Endothelial cell of umbilical vein (primary cell): Measurements from ENCODE around the gene C1QL3. TPM values are rescaled to one million over a fixed set of nuclear protein-coding genes. Genes with fewer than 3 reads are reported as not detected.

Experiments
- BruUV-seq: library from RNA; stranded (reverse); fragments of 400-500 nt; replicated peaks from 2 replicates; lab custom pipeline; 2021; lab: Mats Ljungman, UMichigan
- CTCF ChIA-PET: fragments of 300-600, 350-600 bp; sonication (Branson Sonifier 250); formaldehyde crosslinking; loops from one replicate; lab custom pipeline; 2021; ENCODE audit warnings: antibody characterized with exemption, inconsistent platforms; lab: Charles Lee
- POLR2A ChIA-PET: fragments of 300-600, 350-600 bp; sonication (Branson Sonifier 250); formaldehyde crosslinking; loops from one replicate; lab custom pipeline; 2021; ENCODE audit warnings: antibody characterized with exemption, inconsistent platforms; lab: Charles Lee
- DNase-seq: peaks from one replicate; pipeline ENCODE4 v3.0.0-alpha.2; 2011; ENCODE audit warnings: low read depth, low spot score
- FAIRE-seq: peaks from 2 replicates; lab custom pipeline; 2011; peaks lifted over from hg19 to GRCh38; lab: Jason Lieb, UNC
- H2AFZ ChIP-seq: 2 replicates; pipeline ENCODE4 v1.6.0; 2012; ENCODE audit warnings: low read depth, low read length, control low read depth, inconsistent platforms
- H3K27ac ChIP-seq: 2 replicates; pipeline ENCODE4 v1.5.1; 2011; ENCODE audit warnings: low read depth, mild to moderate bottlenecking, control low read depth, low read length, moderate library complexity; ENCODE audit not compliant: insufficient read depth
- H3K27me3 ChIP-seq, 2 experiments: 2 replicates each; pipeline versions ENCODE4 v1.6.0 to v1.6.1; 2011; ENCODE audit warnings: low read length in 2 of 2, mixed read lengths in 1 of 2; ENCODE audit not compliant: control insufficient read depth in 2 of 2, insufficient read depth in 2 of 2
- H3K36me3 ChIP-seq, 2 experiments: 2 replicates in 1 of 2; 3 replicates in 1 of 2; pipeline ENCODE4 v1.5.1; 2011; ENCODE audit warnings: low read length in 2 of 2, mild to moderate bottlenecking in 1 of 2, moderate library complexity in 1 of 2; ENCODE audit not compliant: control insufficient read depth in 2 of 2, insufficient read depth in 2 of 2; ENCODE audit errors: extremely low read depth in 1 of 2
- H3K4me1 ChIP-seq: 3 replicates; pipeline ENCODE4 v1.5.1; 2011; ENCODE audit warnings: mild to moderate bottlenecking, low read length; ENCODE audit not compliant: control insufficient read depth, insufficient read depth; ENCODE audit errors: extremely low read depth
- H3K4me2 ChIP-seq: 2 replicates; pipeline ENCODE4 v1.6.1; 2011; ENCODE audit warnings: low read length, control low read depth, mixed read lengths; ENCODE audit not compliant: insufficient read depth
- H3K4me3 ChIP-seq, 3 experiments: fragments of 200-600 bp in 1 of 3; sonication (generic), shearing (Covaris generic) in 1 of 3; replicated peaks in 1 of 3; 2 replicates each; pipeline ENCODE4 v1.5.1; 2011 to 2016; ENCODE audit warnings: control low read depth in 3 of 3, low read length in 3 of 3, mild to moderate bottlenecking in 2 of 3, inconsistent platforms in 1 of 3, low read depth in 1 of 3, moderate library complexity in 1 of 3; ENCODE audit not compliant: insufficient read depth in 1 of 3
- H3K79me2 ChIP-seq: 2 replicates; pipeline ENCODE4 v1.6.0; 2012; ENCODE audit warnings: low read length, inconsistent platforms; ENCODE audit not compliant: control insufficient read depth, insufficient read depth
- H3K9ac ChIP-seq: replicated peaks from 2 replicates; pipeline ENCODE3; 2011; ENCODE audit warnings: low read length, control low read depth; ENCODE audit not compliant: insufficient read depth; ENCODE audit errors: extremely low read depth
- H3K9me1 ChIP-seq: replicated peaks from 3 replicates; pipeline ENCODE4 v1.6.0; 2011; ENCODE audit warnings: mild to moderate bottlenecking, low read length; ENCODE audit not compliant: control insufficient read depth, insufficient read depth; ENCODE audit errors: extremely low read depth
- H3K9me3 ChIP-seq: replicated peaks from 2 replicates; pipeline ENCODE4 v1.5.1; 2012; ENCODE audit warnings: low read length, inconsistent platforms; ENCODE audit not compliant: control insufficient read depth, insufficient read depth
- H4K20me1 ChIP-seq: replicated peaks from 2 replicates; pipeline ENCODE3; 2011; ENCODE audit warnings: mild to moderate bottlenecking, low read length; ENCODE audit not compliant: control insufficient read depth, insufficient read depth; ENCODE audit errors: extremely low read depth
- CTCF ChIP-seq, 2 donors: IDR thresholded peaks; 1 replicate in 1 of 2; 2 replicates in 1 of 2; pipeline ENCODE4 v1.5.1; 2011; ENCODE audit warnings: low read length in 2 of 2, mild to moderate bottlenecking in 2 of 2, moderate library complexity in 2 of 2, control low read depth in 1 of 2, inconsistent platforms in 1 of 2, low read depth in 1 of 2; ENCODE audit not compliant: insufficient read depth in 1 of 2; ENCODE audit errors: extremely low read depth in 1 of 2
- EZH2 ChIP-seq: IDR thresholded peaks from 2 replicates; pipeline ENCODE4 v1.6.1; 2012; ENCODE audit warnings: borderline replicate concordance, low read depth, mild to moderate bottlenecking, moderate library complexity, low read length, inconsistent platforms; ENCODE audit not compliant: severe bottlenecking
- FOS ChIP-seq: IDR thresholded peaks from 2 replicates; pipeline ENCODE4 v1.6.1; 2011; ENCODE audit warnings: mild to moderate bottlenecking, low read length, moderate library complexity, borderline replicate concordance; ENCODE audit not compliant: insufficient read depth
- GATA2 ChIP-seq: IDR thresholded peaks from 2 replicates; pipeline ENCODE4 v1.7.0; 2011; ENCODE audit warnings: low read depth, mild to moderate bottlenecking, moderate library complexity, mixed read lengths, low read length; ENCODE audit not compliant: insufficient read length, insufficient read depth
- JUN ChIP-seq: IDR thresholded peaks from 2 replicates; pipeline ENCODE4 v1.6.1; 2011; ENCODE audit warnings: borderline replicate concordance, low read depth; ENCODE audit not compliant: insufficient read length, insufficient read depth
- MAX ChIP-seq: IDR thresholded peaks from 2 replicates; pipeline ENCODE4 v1.6.1; 2011; ENCODE audit not compliant: insufficient read depth, insufficient read length
- MYC ChIP-seq: IDR thresholded peaks from one replicate; pipeline ENCODE4 v1.6.1; 2011; ENCODE audit warnings: mild to moderate bottlenecking, low read depth, low read length
- POLR2A ChIP-seq: IDR thresholded peaks from 2 replicates; pipeline ENCODE4 v1.6.1; 2012; ENCODE audit warnings: low read depth, mild to moderate bottlenecking, control low read depth, low read length
- POLR2AphosphoS5 ChIP-seq: IDR thresholded peaks from 2 replicates; pipeline ENCODE4 v1.6.1; 2012; ENCODE audit warnings: low read depth, mild to moderate bottlenecking, control low read depth, low read length, moderate library complexity; ENCODE audit not compliant: insufficient read depth
- dilution Hi-C: fragments of 300-500 bp; cut with MboI; formaldehyde crosslinking; loops from one replicate; pipeline ENCODE4 v1.15.0; 2019; ENCODE audit warnings: low sequenced_read_pairs; ENCODE audit not compliant: extremely low pct_ligation_motif_present
- intact Hi-C: fragments of 100-400 bp; cut with micrococcal nuclease; formaldehyde crosslinking; loops from one replicate; pipeline ENCODE4 v1.10.0; 2022
- polyA plus RNA-seq, 4 experiments: library from polyadenylated mRNA; depleted of rRNA in 3 of 4; stranded (reverse) in 3 of 4; unstranded in 1 of 4; fragments of >200 nt; gene quantifications; 2 replicates each; pipeline versions ENCODE4 v1.2.1 to v1.2.3, GENCODE V29; 2011 to 2012; ENCODE audit warnings: missing spikeins in 1 of 4
- total RNA-seq: library from RNA; stranded (reverse); gene quantifications from 2 replicates; pipeline ENCODE4 v1.2.3, GENCODE V29; 2021

Gene C1QL3
- total and polyA plus RNA-seq, 2 donors (not counting 3 experiments of a cell fraction or from before 2014, with no cell fraction given) = not detected

GRCh38 chr10:16519908-16520861, 1.5 kb downstream of the C1QL3 start:
- no peak for FAIRE-seq
- DNase-seq = no peak
- no peak for TF ChIP-seq JUN
- peak; percentile 86 for TF ChIP-seq EZH2
- Histone ChIP-seq H3K27ac (no peak overlapping the region), H3K9ac (no peak overlapping the region), H3K4me2 (peak overlapping the region; percentile 46), H3K36me3 (no peaks in the 10 kb centered on the region), H3K79me2 (no peaks in the 10 kb centered on the region), H3K4me1 (peaks cover 12% of the 10 kb centered on the region), H2AFZ (no peak overlapping the region), H4K20me1 (no peaks in the 10 kb centered on the region), H3K9me3 (no peaks in the 10 kb centered on the region), H3K9me1 (no peaks in the 10 kb centered on the region), H3K4me3 (peak overlapping the region in 1 of 3 experiments; percentile 25), H3K27me3 (peaks cover 40 to 70% of the 10 kb centered on the region in 2 experiments)
- BruUV-seq = no TSS peak
- POLR2A ChIA-PET = no interaction called here
- dilution Hi-C loops (no loop called here), intact Hi-C loops (loop anchor here (2.0 to 5.0 kb wide), 2 partner anchors 257 to 618 kb away; no protein-coding TSS in a partner anchor)
- CTCF ChIA-PET = interaction anchor here (0.7 to 3.2 kb wide), 10 partner anchors 15 to 641 kb away, joined by 3 to 32 read pairs (median 4); partner anchors contain the start of gene PTER

- Histone ChIP-seq H3K27ac (no peak overlapping the region), H3K4me1 (peaks cover 12% of the 10 kb centered on the region), H3K9me3 (no peaks in the 10 kb centered on the region), H3K4me2 (no peak overlapping the region), H3K9me1 (no peaks in the 10 kb centered on the region), H4K20me1 (no peaks in the 10 kb centered on the region), H3K79me2 (no peaks in the 10 kb centered on the region), H3K36me3 (no peaks in the 10 kb centered on the region), H3K9ac (no peak overlapping the region), H2AFZ (no peak overlapping the region), H3K4me3 (no peak overlapping the region), H3K27me3 (peaks cover 37 to 65% of the 10 kb centered on the region in 2 experiments)
- dilution Hi-C loops = no loop called here
- no TSS peak for BruUV-seq
- TF ChIP-seq POLR2A (no peak), EZH2 (no peak), POLR2AphosphoS5 (no peak), JUN (no peak), MAX (no peak), GATA2 (no peak), MYC (no peak), FOS (no peak), CTCF (IDR thresholded peaks at IDR 0.05; ENCODE audit: extremely low read depth in 1 of 2, insufficient read depth in 1 of 2, low read depth in 1 of 2, low read length in 2 of 2) (no peak)
- ChIA-PET POLR2A (no interaction called here), CTCF (interaction anchor here (0.7 to 3.2 kb wide), 7 partner anchors 16 to 640 kb away, joined by 3 to 32 read pairs (median 3); no protein-coding TSS in a partner anchor)
- FAIRE-seq = peak; percentile 8
- intact Hi-C loops = loop anchor here (5.0 kb wide), 1 partner anchor 617 kb away; no protein-coding TSS in a partner anchor
- DNase-seq = no peak
Observed at GRCh38 chr10:16519250-16519907, 2.3 kb downstream of the C1QL3 start.
